Stimulated activated CD4-positive, alpha-beta T cell treated with anti-CD3 and anti-CD28 coated beads, TNF-alpha, amount 100 ng/mL, for 48 hours (primary cell): ENCODE data around the gene GPT2.
"Not testable (repeated sequence)": the region's sequence is repeated elsewhere in the genome, so short reads cannot be mapped to it uniquely, and the experiment has no call there.

Source experiments
- DNase-seq, 3 donors: peaks; one replicate each; pipeline ENCODE4 v3.0.0-alpha.2; 2020; ENCODE audit warnings: low read depth in 3 of 3

Gene GPT2

GRCh38 chr16:46920402-46921068 lies 36.4 kb downstream of the GPT2 start:
- no peak for DNase-seq

GRCh38 chr16:46922239-46922638 lies 38.1 kb downstream of the GPT2 start:
- DNase-seq, result no peak

- no peak for DNase-seq
These were observed 39.5 kb downstream of the GPT2 start for GRCh38 chr16:46923513-46924295.

DNA sequence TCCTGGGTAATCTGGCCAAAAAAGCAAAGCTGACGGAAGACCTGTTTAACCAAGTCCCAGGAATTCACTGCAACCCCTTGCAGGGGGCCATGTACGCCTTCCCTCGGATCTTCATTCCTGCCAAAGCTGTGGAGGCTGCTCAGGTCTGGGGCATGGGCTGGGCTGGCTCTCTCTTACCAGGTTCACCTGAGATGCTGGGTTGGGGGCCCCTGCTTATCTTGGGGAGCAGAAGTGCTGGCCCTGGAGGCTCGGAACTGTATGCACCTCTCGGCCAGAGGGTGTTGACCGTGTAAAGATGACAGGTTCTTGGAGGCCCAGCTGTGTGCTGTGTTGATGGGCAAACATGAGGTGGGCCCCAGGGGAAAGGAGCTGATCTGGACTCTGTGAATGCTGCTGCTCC lies 40.2 kb downstream of the GPT2 start:
- no peak for DNase-seq

DNA sequence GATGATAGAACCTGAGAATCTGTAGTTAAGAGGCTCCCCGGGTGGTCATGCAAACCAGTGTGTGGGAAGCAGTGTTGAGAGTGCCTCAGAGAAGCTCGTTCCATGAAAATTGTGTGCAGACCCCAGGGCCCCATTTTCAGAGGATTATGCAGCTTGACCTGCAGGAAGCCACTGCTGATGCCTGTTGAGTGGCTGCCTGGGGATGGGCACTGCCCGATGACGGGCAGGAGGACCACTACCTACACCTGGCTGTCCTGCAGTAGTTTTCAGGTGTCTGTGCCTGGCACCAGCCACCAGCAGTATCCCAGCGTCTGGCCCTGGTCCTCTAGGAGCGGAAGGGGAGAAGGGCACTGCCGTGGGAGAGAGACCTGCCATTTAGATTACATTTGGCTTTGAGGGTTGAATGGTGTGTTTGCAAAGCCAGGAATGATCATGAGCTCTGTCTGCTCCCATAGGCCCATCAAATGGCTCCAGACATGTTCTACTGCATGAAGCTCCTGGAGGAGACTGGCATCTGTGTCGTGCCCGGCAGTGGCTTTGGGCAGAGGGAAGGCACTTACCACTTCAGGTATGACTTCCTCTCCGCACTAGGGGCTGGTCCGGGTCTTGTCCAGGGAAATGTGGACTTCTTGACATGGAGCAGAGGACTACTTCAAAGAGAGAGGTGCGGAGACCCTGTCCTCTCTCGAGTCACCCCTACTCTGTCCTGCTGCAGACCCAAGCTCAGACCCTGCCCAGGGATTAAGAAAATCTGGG lies 42.5 kb downstream of the GPT2 start:
- DNase-seq, result no peak

DNA sequence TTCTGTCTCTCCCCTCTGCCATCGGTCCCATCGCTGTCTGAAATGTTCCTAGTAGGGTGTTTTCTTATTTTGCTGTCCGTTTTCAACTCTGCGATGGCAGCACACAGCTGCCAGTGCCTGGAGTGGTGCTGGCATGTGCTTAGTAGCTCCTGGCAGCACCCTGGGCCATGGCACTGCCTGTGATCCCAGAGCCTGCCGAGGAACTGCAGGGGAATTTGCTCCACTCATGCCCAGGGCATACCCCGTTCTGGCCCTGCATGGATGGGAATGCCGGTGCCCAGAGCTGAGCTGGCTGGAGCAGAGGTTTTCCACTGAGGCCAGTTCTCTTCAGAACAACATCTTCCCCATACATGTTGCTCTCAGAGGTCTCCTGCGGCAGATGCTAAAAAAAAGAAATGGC lies 43.1 kb downstream of the GPT2 start:
- no peak for DNase-seq

- no peak for DNase-seq
These were observed 44.6 kb downstream of the GPT2 start for GRCh38 chr16:46928811-46929210.

DNA sequence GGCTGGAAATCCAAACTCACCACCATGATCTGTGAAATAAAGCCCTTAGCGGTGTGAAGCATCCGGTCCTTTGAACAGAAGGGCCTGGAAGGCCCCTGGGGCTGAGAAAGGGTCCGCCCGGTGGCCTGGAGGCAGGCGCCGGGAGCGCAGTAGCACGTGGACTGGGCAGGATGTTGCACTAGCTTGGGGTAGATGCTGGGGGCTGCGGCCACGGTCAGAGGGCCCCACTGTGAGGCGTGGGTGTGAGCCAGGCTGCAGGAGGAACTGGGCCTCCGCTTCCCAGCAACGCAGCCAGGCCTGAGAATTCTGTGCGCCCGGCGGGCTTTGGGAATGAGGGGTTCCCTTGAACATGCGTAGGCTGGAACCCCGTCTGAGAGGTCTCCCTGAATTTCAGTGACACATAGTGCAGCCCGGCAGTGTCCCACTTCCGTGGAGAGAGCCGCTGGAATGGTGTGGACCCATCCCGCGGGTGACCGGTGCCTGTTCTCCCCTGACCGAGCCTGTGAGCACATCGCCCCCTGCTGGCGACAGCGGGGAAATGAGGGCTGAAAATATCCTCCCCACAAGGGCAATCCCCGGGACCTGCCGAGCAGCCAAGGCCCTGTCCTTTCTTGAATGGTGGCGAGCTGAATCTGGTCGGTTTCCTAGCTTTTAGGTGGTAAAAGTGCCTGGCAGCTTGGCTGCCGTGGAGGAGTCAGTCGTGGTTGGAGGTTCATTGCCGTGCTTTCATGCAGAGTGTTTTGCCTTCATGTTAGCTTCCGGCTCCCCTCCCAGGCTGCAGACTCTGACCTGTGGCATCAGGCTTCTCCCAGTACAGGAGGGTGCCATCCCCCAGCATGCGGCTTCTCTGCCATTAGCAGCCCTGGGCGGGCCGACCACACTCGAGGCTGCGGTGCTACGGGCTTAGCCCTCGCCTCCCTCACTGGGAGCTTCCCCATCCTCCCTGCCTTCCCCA lies 45.5 kb downstream of the GPT2 start:
- DNase-seq, result peak; percentile 40 to 54 (median 53)

DNA sequence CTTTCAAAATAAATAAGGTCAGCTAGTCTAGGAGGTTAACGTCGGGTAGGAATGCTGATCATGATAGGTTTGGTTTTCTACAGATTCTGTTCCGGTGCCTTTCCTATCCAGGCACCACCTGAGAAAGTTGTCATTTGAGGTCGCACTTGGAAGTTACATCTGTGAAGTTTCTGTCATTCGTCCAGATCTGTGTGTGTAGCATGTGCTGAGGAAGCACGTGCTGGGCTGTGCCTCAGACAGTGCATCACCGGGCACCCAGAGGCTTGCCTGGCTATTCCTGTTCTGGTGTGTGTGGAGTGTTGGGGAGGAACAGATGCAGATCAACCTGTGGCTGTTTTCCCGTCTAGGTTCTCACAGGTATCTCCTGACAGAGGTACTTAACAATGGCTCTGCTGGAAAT lies 46.7 kb downstream of the GPT2 start:
- DNase-seq, result no peak

GRCh38 chr16:46932802-46933201 lies 48.6 kb downstream of the GPT2 start:
- no peak for DNase-seq

GRCh38 chr16:46937536-46937935 lies 53.4 kb downstream of the GPT2 start:
- no peak for DNase-seq

GRCh38 chr16:46944713-46945112 lies 60.6 kb downstream of the GPT2 start:
- not testable (repeated sequence) for DNase-seq

GRCh38 chr16:46947900-46948547 lies 63.9 kb downstream of the GPT2 start:
- peak in 1 of 3 donors; percentile 22 for DNase-seq

DNA sequence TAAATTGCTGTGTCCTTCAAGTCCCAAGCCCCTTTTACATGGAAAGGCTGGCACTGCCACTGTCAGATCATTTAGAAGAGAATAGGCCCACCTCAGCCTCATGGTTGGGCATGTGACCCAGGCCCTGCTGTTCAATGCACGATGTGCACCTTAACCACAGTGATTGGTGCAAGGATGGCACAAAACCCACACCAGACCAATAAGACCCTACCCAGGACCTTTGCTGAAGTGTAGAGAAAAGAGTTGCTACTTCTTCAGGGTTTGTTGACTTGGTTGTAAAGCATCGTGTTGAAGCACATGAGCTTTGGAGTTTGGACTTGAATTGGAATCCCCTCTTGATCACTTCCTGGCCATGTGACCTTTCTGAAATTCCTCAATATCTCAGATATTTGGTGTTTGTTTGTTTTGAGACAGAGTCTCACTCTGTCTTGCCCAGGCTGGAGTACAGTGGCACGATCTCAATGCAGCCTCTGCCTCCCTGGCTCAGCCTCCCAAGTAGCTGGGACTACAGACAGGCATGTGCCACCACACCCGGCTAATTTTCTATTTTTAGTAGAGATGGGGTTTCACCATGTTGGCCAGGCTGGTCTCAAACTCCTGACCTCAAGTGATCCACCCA lies 64.5 kb downstream of the GPT2 start:
- DNase-seq, result no peak

- DNase-seq, result peak in 1 of 3 donors; percentile 24
These were observed 65.2 kb downstream of the GPT2 start for GRCh38 chr16:46949241-46949892.

GRCh38 chr16:46950009-46950408 lies 65.8 kb downstream of the GPT2 start:
- no peak for DNase-seq

DNA sequence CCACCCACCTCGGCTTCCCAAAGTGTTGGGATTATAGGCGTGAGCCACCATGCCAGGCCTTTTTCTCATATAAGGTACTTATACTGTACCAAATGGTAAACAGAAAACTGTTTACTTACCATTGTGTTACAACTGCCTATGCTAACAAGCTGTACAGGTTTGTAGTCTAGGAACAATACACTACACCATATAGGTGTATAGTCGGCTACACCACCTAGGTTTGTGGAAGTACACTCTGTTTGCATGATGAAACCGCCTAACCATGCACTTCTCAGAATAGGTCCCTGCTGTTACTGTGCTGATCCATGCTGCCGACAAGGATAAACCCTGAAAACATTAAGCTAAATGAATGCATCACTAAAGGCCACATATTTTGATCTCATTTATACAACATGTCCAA lies 70.4 kb downstream of the GPT2 start:
- no peak for DNase-seq

DNA sequence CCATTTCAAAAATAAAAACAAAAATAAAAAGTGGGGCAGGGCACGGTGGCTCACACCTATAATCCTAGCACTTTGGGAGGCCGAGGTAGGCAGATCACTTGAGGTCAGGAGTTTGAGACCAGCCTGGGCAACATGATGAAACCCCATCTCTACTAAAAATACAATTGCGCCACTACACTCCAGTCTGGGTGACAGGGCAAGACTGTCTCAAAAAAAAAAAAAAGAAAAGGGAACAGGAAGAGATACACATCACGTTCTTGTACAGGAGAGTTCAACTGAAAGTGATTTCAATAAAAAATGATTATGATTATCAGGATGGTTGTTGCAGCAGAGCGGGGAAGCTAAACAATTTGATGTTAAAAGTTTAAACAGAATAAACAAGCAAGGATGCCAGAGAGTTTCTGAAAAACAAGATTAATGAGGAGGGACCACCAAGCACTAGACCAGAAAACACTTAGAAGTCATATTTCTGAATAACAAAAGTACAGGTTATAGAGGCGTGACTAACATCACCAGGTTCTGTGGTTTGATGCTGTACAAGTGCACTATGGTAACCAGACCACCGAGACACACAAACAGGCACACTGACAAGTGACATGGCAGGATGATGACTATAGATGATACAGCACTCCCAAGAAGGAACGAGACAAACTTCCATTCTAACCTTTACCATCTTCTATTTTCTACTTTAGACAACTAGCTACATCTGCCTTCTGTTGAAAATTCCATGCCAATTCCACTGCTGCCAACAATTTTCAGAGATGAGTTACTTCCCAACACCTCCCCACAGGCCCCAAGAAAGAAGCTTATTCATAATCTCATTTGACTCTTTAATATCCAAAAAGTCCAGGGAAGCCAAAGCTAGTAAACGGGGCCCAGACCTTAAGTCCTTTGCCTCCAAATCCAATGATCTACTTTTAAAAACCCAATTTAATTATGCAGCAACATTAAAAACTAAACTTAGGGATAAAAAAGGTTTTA lies 77.5 kb downstream of the GPT2 start:
- no peak for DNase-seq

- no peak for DNase-seq
These were observed 78.5 kb downstream of the GPT2 start for GRCh38 chr16:46962629-46963028.
